Right atrium auricular region (tissue), 2 donors: ENCODE data around the gene ARHGEF38. TPM values are rescaled to one million over a fixed set of nuclear protein-coding genes. Genes with fewer than 3 reads are reported as not detected.
"Not testable (repeated sequence)": the region's sequence is repeated elsewhere in the genome, so short reads cannot be mapped to it uniquely, and the experiment has no call there.

Experiments
- DNase-seq: peaks from one replicate; pipeline ENCODE4 v3.0.0-alpha.2; 2019; ENCODE audit warnings: low spot score
- H3K27ac ChIP-seq, 2 donors: fragments of 200-600 bp; sonication (generic); 1 replicate in 1 of 2; 2 replicates in 1 of 2; pipeline ENCODE4 v1.5.1; 2016 to 2019
- H3K27me3 ChIP-seq, 2 donors: fragments of 200-600 bp; sonication (generic); one replicate each; pipeline versions ENCODE4 v1.5.1 to v1.6.0; 2017 to 2019
- H3K36me3 ChIP-seq: fragments of 200-600 bp; sonication (generic); one replicate; pipeline ENCODE4 v1.5.1; 2016
- H3K4me1 ChIP-seq, 2 donors: fragments of 200-600 bp; sonication (generic); one replicate each; pipeline versions ENCODE4 v1.5.1 to v1.6.0; 2017 to 2019
- H3K4me3 ChIP-seq, 2 donors: fragments of 200-600 bp; sonication (generic); 1 replicate in 1 of 2; 2 replicates in 1 of 2; pipeline ENCODE4 v1.5.1; 2017 to 2019; ENCODE audit warnings: mild to moderate bottlenecking in 1 of 2, moderate library complexity in 1 of 2
- H3K9me3 ChIP-seq, 2 donors: fragments of 200-600 bp; sonication (generic); one replicate each; pipeline ENCODE4 v1.5.1; 2019
- CTCF ChIP-seq, 2 donors: fragments of 200-600 bp; sonication (generic); IDR thresholded peaks; one replicate each; pipeline ENCODE4 v1.5.1; 2019; ENCODE audit warnings: antibody characterized with exemption in 2 of 2
- total RNA-seq, 2 donors: library from RNA; depleted of rRNA; stranded (reverse); fragments of >200 nt; gene quantifications; one replicate each; pipeline ENCODE4 v1.1.0, GENCODE V29; 2016

ARHGEF38 gene
- total RNA-seq, 2 donors from 2014 or later, result not detected

- Histone ChIP-seq H3K9me3 (no peaks in the 10 kb centered on the region), H3K4me3 (no peak overlapping the region), H3K4me1 (no peaks in the 10 kb centered on the region), H3K27me3 (no peaks in the 10 kb centered on the region), H3K36me3 (no peaks in the 10 kb centered on the region), H3K27ac (no peak overlapping the region)
- DNase-seq, result no peak
- no peak for TF ChIP-seq CTCF (IDR thresholded peaks at IDR 0.05)
These were observed 48.5 kb downstream of the ARHGEF38 start for GRCh38 chr4:105600951-105601350.

GRCh38 chr4:105601406-105601805 is 49.0 kb downstream of the ARHGEF38 start:
- TF ChIP-seq CTCF (IDR thresholded peaks at IDR 0.05), result no peak
- Histone ChIP-seq H3K27ac (no peak overlapping the region), H3K27me3 (no peaks in the 10 kb centered on the region), H3K9me3 (no peaks in the 10 kb centered on the region), H3K4me1 (no peaks in the 10 kb centered on the region), H3K4me3 (no peak overlapping the region), H3K36me3 (no peaks in the 10 kb centered on the region)
- DNase-seq, result no peak

DNA sequence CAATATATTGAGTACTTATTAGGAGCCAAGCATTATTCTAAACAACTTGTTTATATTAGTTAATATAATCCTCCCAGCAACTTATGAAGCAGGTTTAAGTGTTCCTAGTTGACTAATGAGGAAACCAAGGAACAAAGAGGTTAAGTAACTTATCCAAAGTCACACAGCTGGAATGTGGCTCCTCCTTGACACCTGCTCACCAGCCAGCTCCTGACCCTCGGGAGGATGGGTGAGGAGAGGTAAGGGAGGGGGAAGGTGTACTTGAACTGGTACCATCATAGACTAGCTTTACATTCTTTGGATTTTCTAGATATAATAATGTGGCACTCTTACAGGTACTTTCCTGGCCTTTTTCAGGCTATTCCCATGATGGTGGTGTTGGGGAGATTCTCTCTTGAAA is 50.7 kb downstream of the ARHGEF38 start:
- no peaks in the 10 kb centered on the region for H3K9me3 ChIP-seq
- no peak for TF ChIP-seq CTCF (IDR thresholded peaks at IDR 0.05)
- no peaks in the 10 kb centered on the region for H3K27me3 ChIP-seq
- H3K4me3 ChIP-seq, result no peak overlapping the region
- H3K36me3 ChIP-seq, result no peaks in the 10 kb centered on the region
- H3K4me1 ChIP-seq, result no peaks in the 10 kb centered on the region
- H3K27ac ChIP-seq, result no peak overlapping the region
- no peak for DNase-seq

GRCh38 chr4:105605493-105605892 is 53.1 kb downstream of the ARHGEF38 start:
- Histone ChIP-seq H3K4me1 (no peaks in the 10 kb centered on the region), H3K27me3 (no peaks in the 10 kb centered on the region), H3K9me3 (no peaks in the 10 kb centered on the region), H3K27ac (no peak overlapping the region), H3K36me3 (no peaks in the 10 kb centered on the region), H3K4me3 (no peak overlapping the region)
- DNase-seq, result no peak
- no peak for TF ChIP-seq CTCF (IDR thresholded peaks at IDR 0.05)

- Histone ChIP-seq H3K36me3 (no peaks in the 10 kb centered on the region), H3K4me3 (no peak overlapping the region), H3K9me3 (no peaks in the 10 kb centered on the region), H3K27me3 (no peaks in the 10 kb centered on the region), H3K27ac (no peak overlapping the region), H3K4me1 (no peaks in the 10 kb centered on the region)
- TF ChIP-seq CTCF (IDR thresholded peaks at IDR 0.05), result no peak
- DNase-seq, result no peak
These were observed 55.5 kb downstream of the ARHGEF38 start for GRCh38 chr4:105607876-105608275.

DNA sequence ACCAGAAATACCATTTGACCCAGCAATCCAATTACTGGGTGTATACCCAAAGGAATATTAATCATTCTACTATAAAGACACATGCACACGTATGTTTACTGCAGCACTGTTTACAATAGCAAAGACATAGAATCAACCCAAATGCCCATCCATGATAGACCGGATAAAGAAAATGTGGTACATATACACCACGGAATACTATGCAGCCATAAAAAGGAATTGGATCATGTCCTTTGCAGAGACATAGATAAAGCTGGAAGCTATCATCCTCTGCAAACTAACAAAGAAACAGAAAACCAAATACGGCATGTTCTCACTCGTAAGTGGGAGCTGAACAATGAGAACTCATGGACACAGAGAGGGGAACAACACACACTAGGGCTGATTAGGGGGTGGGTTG is 57.4 kb downstream of the ARHGEF38 start:
- not testable (repeated sequence) for DNase-seq, H3K27ac ChIP-seq, H3K27me3 ChIP-seq, H3K4me3 ChIP-seq, H3K4me1 ChIP-seq, H3K36me3 ChIP-seq, H3K9me3 ChIP-seq
